KMS-11 (cell line): ENCODE results near the gene AXIN1.

Experiments
- H2AFZ ChIP-seq: fragments of 200-600 bp; sonication (generic); 2 replicates; pipeline ENCODE4 v1.6.1; 2016; ENCODE audit warnings: antibody characterized with exemption, mixed run types, low read depth
- H3K27ac ChIP-seq: fragments of 200-600 bp; sonication (generic); 2 replicates; pipeline ENCODE4 v1.6.1; 2016; ENCODE audit warnings: mild to moderate bottlenecking, mixed run types
- H3K27me3 ChIP-seq: fragments of 200-600 bp; sonication (generic); 2 replicates; pipeline ENCODE4 v1.6.1; 2017; ENCODE audit warnings: mild to moderate bottlenecking, low read depth, mixed run types, moderate library complexity; ENCODE audit not compliant: insufficient read depth
- H3K36me3 ChIP-seq: fragments of 200-600 bp; sonication (generic); 2 replicates; pipeline ENCODE4 v1.6.1; 2017; ENCODE audit warnings: mild to moderate bottlenecking, mixed run types; ENCODE audit not compliant: insufficient read depth
- H3K4me1 ChIP-seq: fragments of 200-600 bp; sonication (generic); 2 replicates; pipeline ENCODE4 v1.6.1; 2016; ENCODE audit warnings: mild to moderate bottlenecking, low read depth, mixed run types; ENCODE audit not compliant: poor library complexity, severe bottlenecking
- H3K4me2 ChIP-seq: fragments of 200-600 bp; sonication (generic); 2 replicates; pipeline ENCODE4 v1.7.0; 2016; ENCODE audit warnings: mild to moderate bottlenecking, mixed run types
- H3K4me3 ChIP-seq: fragments of 200-600 bp; sonication (generic); IDR thresholded peaks from 2 replicates; pipeline ENCODE4 v1.6.1; 2017; ENCODE audit warnings: low read depth, low read length, mixed read lengths; ENCODE audit not compliant: insufficient read depth
- H3K79me2 ChIP-seq: fragments of 200-600 bp; sonication (generic); 2 replicates; pipeline ENCODE4 v1.6.1; 2016; ENCODE audit warnings: low read depth, mixed run types; ENCODE audit not compliant: insufficient read depth
- H3K9ac ChIP-seq: fragments of 200-600 bp; sonication (generic); 2 replicates; pipeline ENCODE4 v1.6.1; 2016; ENCODE audit warnings: mild to moderate bottlenecking, mixed run types
- H4K20me1 ChIP-seq: fragments of 200-600 bp; sonication (generic); 2 replicates; pipeline ENCODE4 v1.6.1; 2016; ENCODE audit warnings: mild to moderate bottlenecking, mixed run types; ENCODE audit not compliant: insufficient read depth
- TF ChIP-seq, protein P1 (sequence below): fragments of 200-600 bp; sonication (generic); conservative IDR thresholded peaks from 2 replicates; pipeline ENCODE4 v1.6.1; 2017; ENCODE audit warnings: low read depth, mild to moderate bottlenecking, antibody characterized with exemption, low read length, moderate library complexity, mixed read lengths

The AXIN1 gene

DNA sequence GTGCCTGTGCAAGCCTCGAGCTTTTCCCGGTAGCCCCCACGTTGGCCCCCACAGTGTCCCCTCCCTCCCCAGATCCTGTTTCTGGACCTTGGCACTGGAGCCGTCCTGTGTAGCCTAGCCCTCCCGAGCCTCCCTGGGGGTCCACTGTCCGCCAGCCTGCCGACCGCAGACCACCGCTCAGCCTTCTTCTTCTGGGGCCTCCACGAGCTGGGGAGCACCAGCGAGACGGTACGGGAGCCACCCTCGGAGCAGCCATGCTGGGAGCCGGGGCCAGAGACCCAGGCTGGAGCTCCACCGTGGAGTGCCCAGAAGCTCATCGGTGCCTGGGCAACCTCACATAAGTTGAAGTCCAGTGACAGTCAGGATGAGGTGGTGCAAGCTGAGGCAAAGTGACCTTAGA, 88.6 kb downstream of the AXIN1 start:
- H3K4me1 ChIP-seq: no peaks in the 10 kb centered on the region
- H3K79me2 ChIP-seq: no peaks in the 10 kb centered on the region
- H3K36me3 ChIP-seq: no peaks in the 10 kb centered on the region
- H3K27me3 ChIP-seq: peaks cover 2% of the 10 kb centered on the region; the same call in 1 of the 2 replicates
- TF ChIP-seq, protein P1, sequence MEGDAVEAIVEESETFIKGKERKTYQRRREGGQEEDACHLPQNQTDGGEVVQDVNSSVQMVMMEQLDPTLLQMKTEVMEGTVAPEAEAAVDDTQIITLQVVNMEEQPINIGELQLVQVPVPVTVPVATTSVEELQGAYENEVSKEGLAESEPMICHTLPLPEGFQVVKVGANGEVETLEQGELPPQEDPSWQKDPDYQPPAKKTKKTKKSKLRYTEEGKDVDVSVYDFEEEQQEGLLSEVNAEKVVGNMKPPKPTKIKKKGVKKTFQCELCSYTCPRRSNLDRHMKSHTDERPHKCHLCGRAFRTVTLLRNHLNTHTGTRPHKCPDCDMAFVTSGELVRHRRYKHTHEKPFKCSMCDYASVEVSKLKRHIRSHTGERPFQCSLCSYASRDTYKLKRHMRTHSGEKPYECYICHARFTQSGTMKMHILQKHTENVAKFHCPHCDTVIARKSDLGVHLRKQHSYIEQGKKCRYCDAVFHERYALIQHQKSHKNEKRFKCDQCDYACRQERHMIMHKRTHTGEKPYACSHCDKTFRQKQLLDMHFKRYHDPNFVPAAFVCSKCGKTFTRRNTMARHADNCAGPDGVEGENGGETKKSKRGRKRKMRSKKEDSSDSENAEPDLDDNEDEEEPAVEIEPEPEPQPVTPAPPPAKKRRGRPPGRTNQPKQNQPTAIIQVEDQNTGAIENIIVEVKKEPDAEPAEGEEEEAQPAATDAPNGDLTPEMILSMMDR: no peak
- H2AFZ ChIP-seq: no peak overlapping the region
- H4K20me1 ChIP-seq: no peaks in the 10 kb centered on the region
- no peak overlapping the region for H3K4me3 ChIP-seq
- H3K4me2 ChIP-seq: no peak overlapping the region
- H3K9ac ChIP-seq: no peak overlapping the region
- no peak overlapping the region for H3K27ac ChIP-seq

DNA sequence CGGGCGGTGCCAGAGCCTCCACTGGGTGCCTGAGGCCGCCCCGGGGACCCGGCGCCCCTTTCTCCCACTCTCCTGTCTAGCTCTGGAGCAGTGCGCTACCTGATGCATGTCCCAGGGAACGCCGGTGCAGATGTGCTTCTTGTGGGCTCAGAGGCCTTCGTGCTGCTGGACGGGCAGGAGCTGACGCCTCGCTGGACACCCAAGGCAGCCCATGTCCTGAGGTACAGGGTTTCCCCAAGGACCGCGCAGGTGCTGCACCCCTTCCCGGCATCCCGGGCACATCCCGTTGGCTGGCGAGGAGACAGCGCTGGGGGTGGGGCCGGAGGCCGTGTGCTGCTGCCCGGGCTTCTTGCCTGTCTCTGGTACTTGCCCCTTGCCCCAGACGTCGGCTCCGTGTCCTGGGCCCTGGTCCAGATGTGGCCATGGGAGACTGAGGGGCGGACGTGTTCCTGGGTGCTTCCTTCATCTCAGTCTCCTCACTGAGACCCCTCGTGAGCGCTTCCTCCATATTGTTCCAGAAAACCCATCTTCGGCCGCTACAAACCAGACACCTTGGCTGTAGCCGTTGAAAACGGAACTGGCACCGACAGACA, 89.2 kb downstream of the AXIN1 start:
- Histone ChIP-seq H2AFZ (no peak overlapping the region), H3K9ac (no peak overlapping the region), H3K4me1 (no peaks in the 10 kb centered on the region), H3K27ac (no peak overlapping the region), H3K4me2 (no peak overlapping the region), H3K27me3 (no peaks in the 10 kb centered on the region; the same call in 1 of the 2 replicates), H3K79me2 (no peaks in the 10 kb centered on the region), H4K20me1 (no peaks in the 10 kb centered on the region), H3K4me3 (no peak overlapping the region), H3K36me3 (no peaks in the 10 kb centered on the region)
- TF ChIP-seq, protein P1: no peak

DNA sequence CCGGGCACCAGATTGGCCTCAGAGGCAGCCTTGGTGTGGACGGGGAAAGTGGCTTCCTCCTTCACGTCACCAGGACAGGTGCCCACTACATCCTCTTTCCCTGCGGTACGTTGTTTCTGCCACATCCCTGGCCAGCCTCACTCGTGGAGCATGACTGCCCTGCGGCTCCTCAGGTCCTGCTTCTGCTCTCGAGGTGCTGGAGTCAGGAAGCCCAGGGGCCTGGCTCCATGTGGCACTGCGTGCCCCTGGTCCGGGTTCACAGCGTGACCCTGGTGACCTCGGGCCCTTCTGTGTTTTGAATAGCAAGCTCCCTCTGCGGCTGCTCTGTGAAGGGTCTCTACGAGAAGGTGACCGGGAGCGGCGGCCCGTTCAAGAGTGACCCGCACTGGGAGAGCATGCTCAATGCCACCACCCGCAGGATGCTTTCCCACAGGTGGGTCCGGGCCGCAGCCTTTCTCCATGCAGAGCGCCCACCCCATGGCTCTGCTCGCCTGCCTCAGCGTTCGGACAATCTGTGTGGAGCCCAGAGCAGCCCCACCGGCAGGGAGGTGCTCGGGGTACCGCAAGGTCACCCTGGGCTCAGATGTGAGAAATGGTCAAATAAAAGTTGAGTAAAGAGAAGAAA, 90.3 kb downstream of the AXIN1 start:
- Histone ChIP-seq H3K36me3 (no peaks in the 10 kb centered on the region), H3K79me2 (no peaks in the 10 kb centered on the region)

DNA sequence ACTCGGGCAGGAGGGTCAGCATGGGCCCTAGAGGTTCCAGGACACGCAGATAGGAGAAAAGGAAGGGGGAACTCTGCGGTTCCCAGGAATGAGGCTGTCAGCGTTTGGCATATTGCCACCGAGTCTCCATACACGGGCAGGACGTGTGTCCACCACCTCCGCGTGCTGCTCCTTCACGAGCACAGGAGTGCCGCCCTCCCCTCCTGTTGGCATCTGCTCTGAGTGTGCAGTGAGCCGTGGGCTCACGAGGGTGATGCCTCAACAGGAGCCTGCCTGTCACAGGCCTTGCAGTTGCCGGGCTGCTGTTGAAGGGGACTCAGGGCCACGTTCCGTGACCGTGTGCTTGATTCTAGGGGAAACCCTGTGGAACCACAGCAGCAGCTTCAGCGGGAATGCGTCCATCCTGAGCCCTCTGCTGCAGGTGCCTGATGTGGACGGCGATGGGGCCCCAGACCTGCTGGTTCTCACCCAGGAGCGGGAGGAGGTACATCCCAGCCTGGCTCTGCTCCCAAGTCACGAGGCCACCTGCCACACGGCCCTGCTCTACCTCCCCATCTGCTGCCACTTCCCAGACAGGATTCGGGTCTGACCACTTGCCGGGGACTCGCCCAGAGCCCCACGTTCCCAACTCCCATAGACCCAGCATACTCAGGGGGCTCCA, 91.4 kb downstream of the AXIN1 start:
- no peaks in the 10 kb centered on the region for H4K20me1 ChIP-seq
- H3K9ac ChIP-seq: no peak overlapping the region
- no peak overlapping the region for H3K4me3 ChIP-seq
- TF ChIP-seq, protein P1: no peak
- no peak overlapping the region for H3K27ac ChIP-seq
- no peaks in the 10 kb centered on the region for H3K27me3 ChIP-seq
- no peaks in the 10 kb centered on the region for H3K4me1 ChIP-seq
- H3K79me2 ChIP-seq: no peaks in the 10 kb centered on the region
- H3K4me2 ChIP-seq: no peak overlapping the region
- H3K36me3 ChIP-seq: no peaks in the 10 kb centered on the region
- no peak overlapping the region for H2AFZ ChIP-seq

More for the DNA sequence above, 90.3 kb downstream of the AXIN1 start:
- Histone ChIP-seq H3K4me1 (no peaks in the 10 kb centered on the region), H3K27me3 (no peaks in the 10 kb centered on the region), H3K4me3 (no peak overlapping the region), H3K9ac (no peak overlapping the region), H4K20me1 (no peaks in the 10 kb centered on the region), H2AFZ (no peak overlapping the region), H3K27ac (no peak overlapping the region), H3K4me2 (no peak overlapping the region)
- TF ChIP-seq, protein P1: no peak
